ENCODE data around the gene TMEM252.

The TMEM252 gene, protein sequence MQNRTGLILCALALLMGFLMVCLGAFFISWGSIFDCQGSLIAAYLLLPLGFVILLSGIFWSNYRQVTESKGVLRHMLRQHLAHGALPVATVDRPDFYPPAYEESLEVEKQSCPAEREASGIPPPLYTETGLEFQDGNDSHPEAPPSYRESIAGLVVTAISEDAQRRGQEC

DNA sequence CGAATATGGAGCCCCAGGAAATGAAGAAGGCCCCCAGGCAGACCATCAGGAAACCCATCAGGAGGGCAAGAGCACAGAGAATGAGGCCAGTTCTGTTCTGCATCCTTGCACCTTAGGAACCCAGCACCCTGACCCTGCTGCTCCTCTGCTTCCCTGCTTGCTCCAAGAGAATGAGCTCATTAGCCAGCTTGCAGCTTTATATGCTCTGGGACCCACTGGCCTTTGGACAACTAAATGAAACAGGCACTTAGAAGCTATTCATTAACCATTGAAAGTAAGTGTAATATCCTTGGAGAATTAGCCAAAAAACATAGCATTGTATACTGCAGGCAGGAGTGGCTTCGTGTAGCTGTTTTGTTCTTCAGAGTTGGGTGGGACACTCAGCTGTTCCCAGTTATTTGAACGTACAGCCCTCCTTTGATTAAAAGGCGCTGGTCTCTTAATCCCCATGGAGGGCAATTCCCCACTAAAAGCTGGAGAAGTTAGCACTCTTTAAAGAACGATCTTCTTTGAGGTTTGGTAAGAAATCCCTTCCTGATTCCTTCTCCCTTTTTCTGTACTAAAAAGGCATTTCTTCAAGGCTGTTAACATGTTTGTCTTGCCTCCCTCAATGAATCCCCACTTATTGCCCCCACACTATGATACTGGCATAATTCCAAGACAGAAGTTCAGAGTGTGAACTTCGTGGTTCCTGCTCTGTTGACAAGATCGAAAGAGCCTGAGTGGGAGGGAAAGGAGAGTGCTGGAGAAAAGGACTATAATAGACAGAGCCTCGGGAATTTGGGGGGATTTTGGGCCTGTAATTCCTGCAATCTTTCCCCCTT, at the start of gene TMEM252:
Gene TMEM252 (minus strand): TSS at position 172 of the 824 bp plus-strand sequence. CDS start 69 bp downstream, at position 103.
- DNase-seq (ENCODE audit: low read depth), result no peak

DNA sequence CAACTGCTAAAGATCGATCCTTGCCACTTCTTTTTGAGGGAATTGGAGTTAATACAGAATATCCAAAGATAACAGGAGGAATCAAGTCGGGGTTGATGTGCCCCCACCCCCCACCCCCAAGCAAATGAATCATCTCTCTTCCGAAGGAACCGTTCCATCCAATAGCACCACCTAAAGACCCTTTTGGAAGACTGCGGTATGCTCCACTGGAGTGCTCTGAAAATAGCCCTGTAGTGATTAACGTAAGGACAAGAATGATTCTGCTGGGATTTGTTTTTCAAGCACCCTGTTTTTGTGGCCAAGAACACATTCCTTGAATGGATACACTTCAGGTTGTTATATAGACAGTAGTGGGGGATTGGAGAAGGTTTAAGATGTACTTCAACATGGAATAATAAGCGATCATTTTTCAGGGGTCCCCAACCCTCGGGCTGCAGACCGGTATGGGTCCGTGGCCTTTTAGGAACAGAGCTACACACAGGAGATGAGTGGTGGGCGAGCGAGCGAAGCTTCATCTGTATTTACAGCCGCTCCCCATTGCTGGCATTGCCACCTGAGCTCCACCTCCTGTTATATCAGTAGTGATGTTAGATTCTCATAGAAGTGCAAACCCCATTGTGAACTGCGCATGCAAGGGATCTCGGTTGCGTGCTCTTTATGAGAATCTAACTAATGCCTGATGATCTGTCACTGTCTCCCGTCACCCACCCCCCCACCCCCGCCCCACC, 44.5 kb upstream of the TMEM252 start:
- no peak for DNase-seq (ENCODE audit: low read depth)

DNA sequence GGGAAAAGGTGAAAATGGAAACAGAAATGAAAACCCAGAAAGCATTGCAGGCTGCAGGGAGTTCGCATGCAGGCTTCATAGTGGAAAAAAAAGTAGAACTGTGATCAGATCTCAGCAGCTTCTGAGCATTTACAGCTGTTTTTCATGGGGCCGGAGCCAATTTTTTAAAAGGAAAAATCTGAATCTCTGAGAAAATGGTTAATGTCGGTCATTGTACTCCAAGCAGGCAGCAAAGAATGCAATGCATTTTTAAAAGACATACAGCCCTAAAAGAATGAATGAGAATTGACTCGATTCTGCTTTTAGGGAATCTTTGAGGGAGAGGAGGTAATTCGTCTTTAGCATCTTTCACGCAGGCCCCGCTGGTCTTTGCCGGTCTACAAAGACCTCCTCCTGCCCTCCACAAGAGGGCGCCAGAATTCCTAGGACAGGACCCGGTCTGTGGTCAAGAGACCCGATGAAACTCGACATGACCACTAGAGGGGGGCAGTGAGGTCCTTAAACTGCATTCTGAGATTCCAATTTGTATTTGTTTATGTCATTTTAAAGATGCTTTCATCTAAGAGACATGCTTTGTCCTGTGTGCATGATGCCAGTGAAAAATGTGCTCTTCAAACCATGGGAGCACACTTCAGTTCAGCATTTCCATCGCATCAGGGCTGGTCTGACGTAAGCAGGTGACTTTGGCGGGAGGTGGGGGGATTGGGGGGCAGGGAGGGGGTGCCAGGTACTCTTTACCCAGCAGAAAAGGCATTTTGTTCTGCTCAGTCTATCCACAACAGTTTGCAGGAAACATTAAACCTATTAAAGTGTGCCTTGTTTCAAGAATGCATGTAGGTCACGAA, 43.7 kb upstream of the TMEM252 start:
- peak; percentile 45 for DNase-seq (ENCODE audit: low read depth)

DNA sequence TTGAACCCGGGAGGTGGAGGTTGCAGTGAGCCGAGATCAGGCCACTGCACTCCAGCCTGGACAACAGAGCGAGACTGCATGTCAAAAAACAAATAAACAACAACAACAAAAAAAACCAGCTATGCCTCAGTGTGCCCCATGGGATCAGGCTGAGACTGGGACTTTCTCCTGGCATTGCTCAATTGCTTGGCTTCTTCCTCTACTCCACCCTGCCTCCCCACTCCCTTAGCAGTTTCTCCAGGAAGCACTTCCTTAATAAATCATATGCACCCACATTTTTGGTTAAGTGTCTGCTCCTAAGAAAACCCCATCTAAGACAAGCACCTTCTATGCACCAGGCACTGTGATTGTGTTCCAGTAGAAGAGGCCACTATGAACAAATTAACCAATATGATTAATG, 41.0 kb upstream of the TMEM252 start:
- no peak for DNase-seq (ENCODE audit: low read depth)

DNA sequence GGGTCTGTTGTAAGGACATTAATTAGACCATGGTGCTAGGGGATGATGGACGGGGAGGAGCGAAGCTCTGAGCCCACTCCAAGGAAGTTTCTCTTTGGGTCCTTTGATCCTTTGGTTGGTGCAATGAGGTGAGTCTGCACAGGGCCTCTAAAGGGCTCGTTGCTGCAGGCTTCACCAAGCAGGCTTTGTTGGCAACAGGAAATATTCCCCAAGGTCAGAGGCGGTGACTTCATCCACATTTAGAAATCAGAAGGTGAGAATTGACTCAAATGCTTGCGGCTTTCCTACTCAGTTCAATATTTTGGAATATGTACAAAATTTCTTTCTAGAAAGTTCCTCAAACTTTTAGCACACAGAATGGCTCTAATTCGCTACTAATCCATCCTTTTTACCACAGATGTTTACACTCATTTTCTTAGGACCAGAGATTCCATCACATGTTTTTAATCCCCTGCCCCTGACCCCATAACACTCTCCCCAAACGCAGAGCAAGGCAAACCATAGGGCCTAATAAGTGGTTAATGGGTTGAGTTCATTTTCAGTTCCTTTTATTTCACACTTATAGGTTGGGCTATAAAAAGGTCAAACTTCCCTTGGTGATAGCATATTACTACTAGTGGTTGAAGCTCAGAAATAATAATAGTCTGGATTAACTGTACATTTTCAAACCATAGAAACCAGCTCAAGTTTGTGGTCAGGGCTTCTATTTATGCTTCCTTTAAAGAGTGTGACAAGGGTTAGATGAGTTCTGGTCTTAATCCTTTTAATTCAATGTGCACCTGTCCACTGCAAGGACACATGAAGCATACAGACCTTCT, 37.3 kb upstream of the TMEM252 start:
- DNase-seq (ENCODE audit: low read depth), result no peak

DNA sequence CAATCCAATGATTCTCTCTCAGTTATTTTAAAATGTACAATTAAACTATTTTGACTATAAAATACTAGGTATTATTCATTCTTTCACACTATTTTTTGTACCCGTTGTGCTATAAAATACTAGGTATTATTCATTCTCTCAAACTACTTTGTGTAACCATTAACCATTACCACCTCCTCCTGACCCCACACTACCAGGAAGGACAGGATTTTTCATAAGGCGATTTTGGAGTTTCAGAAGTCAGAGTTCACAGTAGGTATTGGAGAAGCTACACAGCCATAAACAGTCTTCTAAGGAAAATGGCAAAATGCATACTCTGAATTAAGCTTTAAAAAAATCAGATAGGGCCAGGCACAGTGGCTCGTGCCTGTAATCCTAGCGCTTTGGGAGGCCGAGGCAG, 35.1 kb upstream of the TMEM252 start:
- DNase-seq (ENCODE audit: low read depth), result no peak

DNA sequence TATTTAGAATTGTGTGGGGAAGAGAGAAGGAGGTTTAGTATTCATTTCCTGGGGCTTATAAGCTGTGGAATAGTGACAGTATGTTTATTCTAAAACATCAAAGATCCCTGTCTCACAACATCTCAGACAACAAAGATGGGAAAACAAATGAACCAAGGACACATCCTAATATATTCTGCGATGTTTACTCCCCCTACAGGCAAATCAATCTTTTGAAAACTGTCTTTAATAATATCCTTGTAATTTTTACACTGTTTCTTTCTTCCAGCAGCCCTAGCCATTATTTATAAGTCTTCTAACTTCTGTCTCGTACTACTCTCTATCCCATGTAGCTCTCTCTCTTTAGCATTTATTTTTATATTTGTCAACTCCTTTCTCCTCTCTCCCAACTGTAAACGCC, 33.5 kb upstream of the TMEM252 start:
- DNase-seq (ENCODE audit: low read depth), result no peak

DNA sequence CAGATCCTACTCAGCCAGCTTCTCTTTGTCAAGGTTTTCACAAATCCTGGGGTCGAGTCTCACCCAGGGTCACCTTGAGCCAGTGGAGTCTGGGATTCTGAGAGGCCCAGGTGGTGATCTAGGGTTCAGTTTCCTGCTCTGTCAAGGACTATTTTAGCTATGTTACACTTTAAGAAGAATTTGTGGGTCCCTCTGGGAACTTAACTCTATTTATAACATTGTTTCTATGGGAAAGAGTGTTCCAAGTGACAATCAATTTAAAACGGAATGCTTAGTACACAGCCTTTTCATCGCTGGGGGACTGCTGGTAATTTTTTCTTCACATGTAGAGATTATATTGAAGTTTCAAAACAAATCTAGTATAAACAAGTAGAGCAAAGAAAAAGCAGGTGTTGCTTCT, 26.9 kb upstream of the TMEM252 start:
- no peak for DNase-seq (ENCODE audit: low read depth)

DNA sequence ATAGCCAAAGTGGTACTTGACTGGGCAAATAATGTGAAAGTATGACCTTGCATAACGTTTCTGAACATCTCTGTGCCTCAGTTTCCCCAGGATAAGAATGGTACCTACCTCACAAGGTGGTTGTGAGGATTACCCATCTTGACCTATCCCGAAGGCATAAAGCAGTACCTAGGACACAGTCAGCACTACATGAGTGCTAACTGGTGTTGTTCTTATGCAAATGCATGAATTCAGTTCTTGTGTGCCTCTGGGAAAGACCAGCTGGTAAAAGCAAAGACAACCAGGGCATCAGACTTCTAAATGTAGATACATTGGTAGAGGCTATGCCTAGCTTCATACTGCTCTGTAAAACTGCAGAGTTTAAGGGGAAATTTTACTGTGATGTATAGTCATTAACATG, 21.8 kb upstream of the TMEM252 start:
- no peak for DNase-seq (ENCODE audit: low read depth)

DNA sequence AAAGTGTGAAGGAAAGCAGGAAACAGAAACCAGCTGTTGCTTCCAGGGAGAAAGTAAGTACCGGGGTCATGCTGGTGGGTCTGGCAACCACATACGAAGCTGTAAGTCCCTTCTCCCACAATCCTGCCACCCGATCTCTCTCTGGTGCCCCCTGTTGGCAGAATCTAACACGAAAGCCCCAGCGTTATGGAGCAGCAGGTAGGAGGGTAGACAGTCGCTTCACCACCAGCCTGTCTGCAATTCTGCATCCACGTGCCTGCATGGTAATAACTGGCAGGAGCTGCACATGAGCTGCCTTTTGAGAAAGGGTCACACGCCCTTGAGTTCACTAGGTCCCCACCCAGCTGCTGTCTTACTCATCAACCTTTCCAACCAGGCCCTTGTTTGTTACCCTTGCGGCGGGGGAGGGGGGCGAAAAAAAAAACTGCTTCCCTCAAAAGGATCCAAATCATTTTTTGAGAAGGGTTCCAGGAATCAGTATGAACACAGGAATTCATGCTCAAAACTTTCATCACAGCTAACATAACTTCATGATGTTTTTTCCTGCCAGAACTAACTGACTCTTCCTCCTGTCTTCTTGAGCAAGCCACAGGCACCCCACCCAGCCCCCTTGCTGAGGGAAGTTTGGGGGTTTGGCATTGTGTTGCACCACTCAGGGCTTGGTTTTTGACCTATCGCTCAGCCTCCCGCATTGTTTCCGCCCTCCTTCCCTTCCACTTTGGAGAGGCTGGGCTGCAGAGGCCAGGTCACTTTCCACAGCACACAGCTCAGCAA, 19.6 kb upstream of the TMEM252 start:
- DNase-seq (ENCODE audit: low read depth), result peak; percentile 9

DNA sequence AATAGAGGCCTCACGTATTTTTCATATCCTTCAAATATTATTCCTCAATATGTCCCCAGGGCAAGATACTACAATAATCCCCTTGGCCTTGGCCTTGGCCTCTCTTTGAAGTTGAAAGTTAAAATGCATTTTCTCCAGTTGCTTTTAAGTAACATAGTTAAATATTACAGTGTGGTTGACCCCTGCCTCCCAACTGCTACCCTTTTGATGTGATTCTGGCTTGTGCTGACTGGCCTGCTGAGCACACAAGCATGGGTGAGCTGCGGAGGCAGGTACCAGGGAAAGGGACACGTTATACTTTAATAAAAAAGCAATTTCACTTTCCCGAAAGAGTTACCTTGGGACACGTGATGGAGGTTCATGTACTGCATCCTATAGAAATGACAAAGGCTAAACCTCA, 17.9 kb upstream of the TMEM252 start:
- no peak for DNase-seq (ENCODE audit: low read depth)

DNA sequence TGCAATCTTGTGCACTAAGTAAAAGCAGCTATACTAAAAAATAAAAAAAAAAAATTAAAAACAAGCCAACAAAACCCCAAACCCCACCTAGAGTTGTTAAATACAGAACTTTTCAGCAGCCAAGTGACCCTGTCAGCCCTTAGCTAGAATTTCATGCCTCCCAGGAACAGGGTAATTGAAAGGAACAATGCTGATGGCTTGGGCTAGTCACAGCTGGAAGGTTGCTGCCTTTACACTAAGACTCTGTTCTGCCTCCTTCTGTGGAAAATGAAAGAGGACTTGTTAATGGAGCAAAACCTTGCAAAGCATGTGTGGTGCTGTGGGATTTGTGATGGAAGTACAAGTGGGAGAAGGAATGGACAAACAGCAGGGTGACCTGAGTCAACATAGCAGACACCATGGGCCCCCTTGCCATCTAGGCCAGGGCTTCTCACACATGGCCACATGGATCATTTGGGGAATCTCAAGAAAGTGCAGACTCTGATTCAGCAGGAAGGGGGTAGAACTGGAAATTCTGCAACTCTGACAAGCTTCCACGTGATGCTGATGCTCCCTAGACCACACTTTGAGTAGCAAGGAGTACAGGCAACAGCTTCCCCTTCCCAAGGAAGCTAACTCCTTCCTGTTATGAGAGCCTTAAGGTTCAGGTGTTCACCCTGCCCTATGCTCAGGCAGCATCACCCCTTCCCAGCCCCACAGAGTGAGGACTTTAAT, 14.9 kb upstream of the TMEM252 start:
- no peak for DNase-seq (ENCODE audit: low read depth)

DNA sequence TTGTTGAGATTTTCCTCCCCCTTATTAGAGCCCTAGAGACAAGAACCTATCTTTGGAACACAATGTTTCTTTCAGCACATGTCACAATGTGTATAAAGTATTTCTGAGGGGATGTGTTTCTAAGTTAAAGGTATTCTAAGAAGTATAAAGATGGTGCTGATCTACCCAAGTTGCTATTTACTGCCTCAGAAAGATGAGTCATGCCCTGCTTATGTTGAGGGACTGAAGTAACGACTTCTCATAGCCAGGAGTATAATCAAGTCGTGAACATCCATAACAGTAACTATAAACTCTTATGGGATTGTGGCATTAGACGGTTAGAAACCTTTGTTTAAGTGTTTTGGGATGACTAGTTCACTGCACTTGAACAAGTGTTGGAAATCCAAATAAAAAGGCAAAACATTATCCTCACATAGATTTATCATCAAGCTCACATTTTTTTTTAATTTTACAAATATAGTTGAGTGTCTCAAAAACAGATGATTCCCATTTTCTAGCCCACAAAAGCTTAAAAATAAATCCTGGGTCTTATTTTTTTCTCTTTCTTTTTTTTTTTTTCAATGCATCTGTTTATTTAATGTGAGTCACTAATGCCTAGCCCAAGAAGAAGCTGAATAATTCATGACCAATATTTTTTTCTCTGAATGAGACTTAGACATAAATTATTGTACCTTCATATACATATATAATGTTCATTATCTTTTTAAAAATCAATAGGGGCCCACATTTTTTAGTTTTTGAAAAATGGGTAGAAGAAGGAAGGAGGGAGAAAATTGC, 12.2 kb upstream of the TMEM252 start:
- no peak for DNase-seq (ENCODE audit: low read depth)

DNA sequence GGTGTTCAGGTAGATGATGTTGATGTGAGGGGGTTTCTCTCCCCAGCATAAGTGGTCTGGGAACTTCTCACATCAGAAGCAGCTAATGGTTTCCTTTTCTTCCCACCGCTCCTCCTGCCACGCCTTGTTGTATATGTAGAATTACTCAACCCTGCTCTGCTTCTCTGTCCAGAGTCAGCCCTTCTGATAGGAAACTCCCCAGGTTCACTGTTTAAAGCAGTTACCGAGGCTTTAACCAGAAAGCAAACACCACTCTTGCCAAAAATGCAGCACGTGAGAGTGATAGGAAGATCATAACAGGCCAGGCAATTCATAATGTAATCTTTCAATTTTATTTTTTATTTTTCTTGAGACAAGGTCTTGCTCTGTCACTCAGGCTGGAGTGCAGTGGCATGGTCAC, 10.5 kb upstream of the TMEM252 start:
- no peak for DNase-seq (ENCODE audit: low read depth)

DNA sequence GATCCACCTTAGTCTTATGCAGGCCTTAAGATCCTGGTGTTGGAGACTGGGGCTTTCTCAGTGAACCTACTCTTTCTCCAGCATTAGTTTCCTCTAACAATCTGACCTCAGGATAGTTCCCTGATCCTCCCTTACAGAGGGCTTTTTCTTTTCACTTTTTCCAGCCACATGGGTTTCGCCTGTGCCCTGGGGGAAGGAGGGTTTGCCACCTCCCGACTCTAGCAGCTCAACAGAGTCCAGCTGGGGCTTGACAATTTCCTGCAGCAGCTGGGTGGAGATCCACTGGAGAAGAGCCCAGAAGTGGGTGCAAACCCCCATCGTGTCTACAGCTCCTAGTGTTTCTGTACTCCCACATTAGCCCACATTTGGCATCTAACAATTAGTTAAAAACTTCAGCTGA, 7.6 kb upstream of the TMEM252 start:
- DNase-seq (ENCODE audit: low read depth), result no peak

DNA sequence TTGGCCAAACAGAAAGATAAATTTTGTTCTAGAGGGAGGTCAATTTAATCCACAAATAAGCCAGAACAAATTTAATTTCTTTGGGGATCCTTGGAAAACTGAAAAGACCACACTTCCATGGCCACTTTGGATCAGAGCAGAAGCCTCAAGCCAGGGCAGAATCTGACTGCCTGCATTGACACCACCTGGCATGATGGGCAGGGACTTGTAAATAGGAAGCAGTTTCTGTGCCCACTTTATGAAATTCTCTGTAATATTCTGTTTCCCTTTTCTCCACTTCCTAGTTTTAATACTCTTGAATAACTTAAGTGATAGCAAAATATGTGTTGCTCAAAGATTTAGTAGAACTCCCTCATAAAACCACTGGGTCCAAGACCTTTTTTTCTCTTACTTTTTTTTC, 6.7 kb upstream of the TMEM252 start:
- DNase-seq (ENCODE audit: low read depth), result no peak

DNA sequence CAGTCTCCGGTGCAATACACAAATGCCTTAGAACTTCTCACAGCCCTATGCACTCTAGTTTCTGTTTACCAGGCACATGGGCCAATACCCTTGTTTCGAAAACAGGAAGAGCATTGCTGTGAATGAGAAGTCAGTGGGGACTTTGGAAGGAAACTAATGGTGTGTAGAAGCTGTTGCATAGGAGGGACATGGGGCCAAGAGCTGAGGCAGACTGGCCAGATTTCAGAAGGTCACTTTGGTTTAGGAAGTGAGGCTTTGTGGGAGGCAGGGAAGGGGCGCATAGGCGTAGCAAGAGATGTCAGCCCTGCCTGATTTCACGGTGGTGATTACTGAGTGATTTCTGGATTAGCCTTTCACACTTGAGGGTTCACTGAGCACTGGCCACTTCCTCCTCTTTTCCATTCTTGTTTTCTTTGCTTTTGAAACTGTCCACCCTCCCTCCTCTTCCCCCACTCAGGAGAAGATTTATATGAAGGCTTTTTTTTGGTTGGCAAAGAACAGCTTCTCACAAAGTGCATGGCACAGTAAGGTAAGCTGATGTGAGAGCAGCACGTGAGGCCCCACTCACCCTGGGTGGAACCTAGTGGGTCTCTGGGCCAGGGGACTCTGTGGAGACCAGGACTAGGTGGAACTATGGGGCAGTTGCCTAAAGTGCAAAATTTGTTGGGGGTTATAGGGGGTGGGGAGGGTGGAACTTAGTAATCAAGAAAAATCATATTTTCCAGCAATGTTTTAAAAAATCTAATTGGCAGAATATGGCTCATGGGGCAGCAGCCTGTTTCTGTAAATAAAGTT, 6.1 kb upstream of the TMEM252 start:
- no peak for DNase-seq (ENCODE audit: low read depth)

DNA sequence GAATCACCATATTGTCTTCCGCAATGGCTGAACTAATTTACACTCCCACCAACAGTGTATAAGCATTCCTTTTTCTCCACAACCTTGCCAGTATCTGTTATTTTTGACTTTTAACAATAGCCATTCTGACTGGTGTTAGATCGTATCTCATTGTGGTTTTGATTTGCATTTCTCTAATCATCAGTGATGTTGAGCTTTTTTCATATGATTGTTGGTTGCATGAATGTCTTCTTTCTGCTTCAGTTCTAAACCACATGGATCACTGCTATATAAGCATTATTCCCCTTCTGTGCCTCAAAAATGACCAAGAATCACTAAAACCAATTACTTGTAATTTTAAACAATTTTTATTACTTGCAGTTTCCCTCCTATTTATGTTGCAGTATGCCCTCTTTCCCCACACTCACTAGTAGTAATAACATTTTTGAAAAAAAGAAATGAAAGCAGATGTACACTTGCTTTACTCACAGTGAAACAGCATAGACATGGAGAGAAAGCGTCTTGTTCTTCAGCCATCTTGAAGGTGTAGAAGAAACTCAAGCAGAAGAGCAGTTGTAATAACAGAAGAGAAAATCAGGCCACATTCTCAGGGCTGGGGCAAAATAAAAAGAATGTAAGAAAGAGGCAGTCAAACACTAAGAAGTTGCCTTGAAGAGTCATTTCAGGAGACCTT, 4.5 kb upstream of the TMEM252 start:
- no peak for DNase-seq (ENCODE audit: low read depth)

All from stimulated activated CD8-positive, alpha-beta memory T cell treated with anti-CD3 and anti-CD28 coated beads, Interleukin-7, amount 100 ng/mL, for 24 hours (primary cell).